ENCODE results near the gene FOXN3. TPM values are rescaled to one million over a fixed set of nuclear protein-coding genes. Genes with fewer than 3 reads are reported as not detected.

FOXN3 gene
- total RNA-seq, 2 donors from 2014 or later: 42.3 to 61.6 TPM

- H3K27ac ChIP-seq: no peak overlapping the region
- H3K9me3 ChIP-seq: no peaks in the 10 kb centered on the region
- H3K27me3 ChIP-seq: no peaks in the 10 kb centered on the region
- no peaks in the 10 kb centered on the region for H3K36me3 ChIP-seq (replicated peaks in 1 of 2; ENCODE audit: insufficient read depth in 1 of 2, low read depth in 2 of 2)
- peaks cover under 1% of the 10 kb centered on the region for H3K4me1 ChIP-seq
- intact Hi-C loops (cut with DNase I): no loop called here
- H3K4me3 ChIP-seq: no peak overlapping the region
- TF ChIP-seq, protein P1, sequence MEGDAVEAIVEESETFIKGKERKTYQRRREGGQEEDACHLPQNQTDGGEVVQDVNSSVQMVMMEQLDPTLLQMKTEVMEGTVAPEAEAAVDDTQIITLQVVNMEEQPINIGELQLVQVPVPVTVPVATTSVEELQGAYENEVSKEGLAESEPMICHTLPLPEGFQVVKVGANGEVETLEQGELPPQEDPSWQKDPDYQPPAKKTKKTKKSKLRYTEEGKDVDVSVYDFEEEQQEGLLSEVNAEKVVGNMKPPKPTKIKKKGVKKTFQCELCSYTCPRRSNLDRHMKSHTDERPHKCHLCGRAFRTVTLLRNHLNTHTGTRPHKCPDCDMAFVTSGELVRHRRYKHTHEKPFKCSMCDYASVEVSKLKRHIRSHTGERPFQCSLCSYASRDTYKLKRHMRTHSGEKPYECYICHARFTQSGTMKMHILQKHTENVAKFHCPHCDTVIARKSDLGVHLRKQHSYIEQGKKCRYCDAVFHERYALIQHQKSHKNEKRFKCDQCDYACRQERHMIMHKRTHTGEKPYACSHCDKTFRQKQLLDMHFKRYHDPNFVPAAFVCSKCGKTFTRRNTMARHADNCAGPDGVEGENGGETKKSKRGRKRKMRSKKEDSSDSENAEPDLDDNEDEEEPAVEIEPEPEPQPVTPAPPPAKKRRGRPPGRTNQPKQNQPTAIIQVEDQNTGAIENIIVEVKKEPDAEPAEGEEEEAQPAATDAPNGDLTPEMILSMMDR (IDR thresholded peaks at IDR 0.05): no peak
- no peak for TF ChIP-seq POLR2A (IDR thresholded peaks at IDR 0.05)
- no peak for DNase-seq
- no peak for ATAC-seq
- WGBS, 2 donors: 69 to 71% methylated on average over 4 of the region's 4 CpGs
These were observed 15.3 kb downstream of the FOXN3 start for GRCh38 chr14:89401761-89402160.

DNA sequence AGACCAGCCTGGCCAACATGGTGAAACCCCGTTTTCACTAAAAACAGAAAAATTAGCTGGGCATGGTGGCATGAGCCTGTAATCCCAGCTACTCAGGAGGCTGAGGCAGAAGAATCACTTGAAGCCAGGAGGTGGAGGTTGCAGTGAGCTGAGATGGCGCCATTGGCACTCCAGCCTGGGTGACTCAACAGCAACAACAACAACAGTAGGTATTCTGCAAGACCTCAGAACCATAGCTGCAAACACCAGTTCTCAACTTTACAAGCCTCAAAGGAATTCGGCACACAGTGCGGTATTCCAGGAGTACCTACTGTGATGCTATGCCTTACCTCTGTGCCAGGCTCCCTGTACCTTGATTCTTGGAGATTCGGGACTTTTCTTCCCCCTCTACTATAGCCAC, 15.8 kb downstream of the FOXN3 start:
- TF ChIP-seq, protein P1 (IDR thresholded peaks at IDR 0.05): no peak
- 92 to 95% methylated on average over 5 of the region's 5 CpGs for WGBS, 2 donors
- DNase-seq (no peak), ATAC-seq (no peak)
- Histone ChIP-seq H3K27ac (no peak overlapping the region), H3K9me3 (no peaks in the 10 kb centered on the region), H3K27me3 (no peaks in the 10 kb centered on the region), H3K4me3 (no peak overlapping the region), H3K4me1 (no peaks in the 10 kb centered on the region), H3K36me3 (replicated peaks in 1 of 2; ENCODE audit: insufficient read depth in 1 of 2, low read depth in 2 of 2) (no peaks in the 10 kb centered on the region)
- intact Hi-C loops (cut with DNase I): no loop called here

DNA sequence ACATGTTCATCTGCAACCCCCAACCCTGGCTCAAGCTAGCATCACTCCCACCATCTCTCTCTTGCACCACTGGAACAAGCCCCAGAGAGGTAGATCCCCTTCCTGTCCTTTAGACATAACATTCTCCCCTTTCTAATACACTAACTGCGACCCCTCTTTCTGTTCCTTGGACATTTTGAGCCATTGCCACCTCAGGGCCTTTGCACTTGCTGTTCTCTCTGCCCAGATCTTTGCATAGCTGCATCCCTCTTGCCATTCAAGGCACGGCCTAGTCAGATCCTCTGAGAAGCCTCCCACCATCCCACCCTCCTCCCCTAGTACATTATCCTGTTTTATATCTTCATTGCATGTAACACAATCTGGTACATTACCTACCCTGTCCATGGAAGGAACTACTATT, 16.5 kb downstream of the FOXN3 start:
- Histone ChIP-seq H3K27me3 (no peaks in the 10 kb centered on the region), H3K36me3 (replicated peaks in 1 of 2; ENCODE audit: insufficient read depth in 1 of 2, low read depth in 2 of 2) (no peaks in the 10 kb centered on the region), H3K4me1 (no peaks in the 10 kb centered on the region), H3K9me3 (no peaks in the 10 kb centered on the region), H3K27ac (no peak overlapping the region), H3K4me3 (no peak overlapping the region)
- intact Hi-C loops (cut with DNase I): no loop called here
- no peak for ATAC-seq
- DNase-seq: no peak
- 96 to 98% methylated on average over 2 of the region's 2 CpGs for WGBS, 2 donors
- TF ChIP-seq POLR2A (IDR thresholded peaks at IDR 0.05): no peak
- TF ChIP-seq, protein P1 (IDR thresholded peaks at IDR 0.05): no peak

DNA sequence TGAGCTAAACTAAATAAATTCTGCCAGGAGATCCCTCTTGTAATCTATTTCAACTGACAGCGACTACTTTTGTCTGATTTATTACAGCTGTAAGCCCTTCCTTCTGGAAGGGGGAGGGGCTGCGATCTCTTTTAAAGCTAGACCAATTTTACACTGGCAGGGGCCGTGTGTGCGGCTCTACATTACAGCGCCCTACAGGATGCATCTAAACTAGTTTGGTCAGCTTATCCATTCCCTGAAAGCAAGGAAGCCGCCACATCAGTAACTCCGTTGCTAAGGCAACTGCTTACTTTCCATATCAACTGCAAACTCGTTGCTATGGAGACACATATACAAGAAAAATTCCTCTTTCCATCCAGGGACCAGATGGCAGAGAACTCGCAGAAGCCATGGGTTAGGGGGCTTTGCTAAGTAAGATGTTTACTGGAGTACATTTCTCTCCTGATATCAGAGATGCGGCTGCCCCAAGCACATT, 17.4 kb downstream of the FOXN3 start:
- peak; percentile 76 for ATAC-seq
- intact Hi-C loops (cut with DNase I): no loop called here
- 39 to 51% methylated on average over 10 of the region's 10 CpGs for WGBS, 2 donors
- Histone ChIP-seq H3K4me3 (no peak overlapping the region), H3K27ac (no peak overlapping the region), H3K27me3 (no peaks in the 10 kb centered on the region), H3K9me3 (no peaks in the 10 kb centered on the region), H3K4me1 (no peaks in the 10 kb centered on the region), H3K36me3 (replicated peaks in 1 of 2; ENCODE audit: insufficient read depth in 1 of 2, low read depth in 2 of 2) (no peaks in the 10 kb centered on the region)
- DNase-seq: peak in 3 of 4 donors; percentile 29 to 44 (median 32)
- TF ChIP-seq POLR2A (IDR thresholded peaks at IDR 0.05): no peak
- TF ChIP-seq, protein P1 (IDR thresholded peaks at IDR 0.05): no peak

DNA sequence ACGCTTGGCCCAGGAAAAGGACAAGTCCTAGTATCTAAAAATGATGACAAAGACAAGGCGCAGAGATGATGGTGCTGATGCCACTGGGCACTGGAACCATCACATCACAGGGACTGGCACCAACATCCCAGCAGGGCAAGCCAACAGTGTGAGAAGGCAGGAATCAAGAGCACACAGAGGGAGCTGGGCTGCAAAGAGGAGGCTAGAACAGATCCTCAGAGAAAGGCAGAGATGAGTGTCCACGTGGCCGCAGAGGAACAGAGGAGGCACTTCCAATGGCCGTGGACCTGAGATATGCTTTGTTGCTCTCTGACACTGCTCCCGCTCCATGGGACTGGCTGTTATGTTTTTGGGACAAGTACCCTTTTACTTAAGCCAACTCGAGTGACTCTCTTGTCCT, 17.9 kb downstream of the FOXN3 start:
- H3K4me1 ChIP-seq: no peaks in the 10 kb centered on the region
- no peaks in the 10 kb centered on the region for H3K27me3 ChIP-seq
- H3K4me3 ChIP-seq: no peak overlapping the region
- DNase-seq (no peak), ATAC-seq (no peak)
- no peaks in the 10 kb centered on the region for H3K36me3 ChIP-seq (replicated peaks in 1 of 2; ENCODE audit: insufficient read depth in 1 of 2, low read depth in 2 of 2)
- H3K9me3 ChIP-seq: no peaks in the 10 kb centered on the region
- H3K27ac ChIP-seq: no peak overlapping the region
- intact Hi-C loops (cut with DNase I): no loop called here
- 76 to 81% methylated on average over 7 of the region's 7 CpGs for whole genome bisulfite sequencing, 2 donors
- TF ChIP-seq, protein P1 (IDR thresholded peaks at IDR 0.05): no peak
- no peak for TF ChIP-seq POLR2A (IDR thresholded peaks at IDR 0.05)
